ENCODE results near the gene OGFR. TPM values are rescaled to one million over a fixed set of nuclear protein-coding genes. Genes with fewer than 3 reads are reported as not detected.

The OGFR gene
- polyA plus RNA-seq, 1 donor from 2014 or later: 79.6 TPM

GRCh38 chr20:62799036-62799435 lies 5.6 kb upstream of the OGFR start:
- Mint-ChIP-seq H3K4me1 (peaks cover 9 to 14% (median 12%) of the 10 kb centered on the region in 3 donors), H3K36me3 (peaks cover 5% of the 10 kb centered on the region), H3K4me3 (peak overlapping the region in 1 of 4 donors; percentile 90), H3K27me3 (no peaks in the 10 kb centered on the region), H3K9me3 (no peaks in the 10 kb centered on the region), H3K27ac (peak overlapping the region in 1 of 3 donors; percentile 67)

GRCh38 chr20:62799459-62799858 lies 5.2 kb upstream of the OGFR start:
- Mint-ChIP-seq H3K9me3 (no peaks in the 10 kb centered on the region), H3K27ac (peak overlapping the region in 1 of 3 donors; percentile 75), H3K4me3 (peak overlapping the region in 1 of 4 donors; percentile 90), H3K36me3 (peaks cover 5% of the 10 kb centered on the region), H3K4me1 (peaks cover 9 to 17% (median 13%) of the 10 kb centered on the region in 3 donors), H3K27me3 (no peaks in the 10 kb centered on the region)

GRCh38 chr20:62799873-62800272 lies 4.8 kb upstream of the OGFR start:
- Mint-ChIP-seq H3K4me1 (peaks cover 9 to 17% (median 13%) of the 10 kb centered on the region in 3 donors), H3K27ac (peak overlapping the region in 1 of 3 donors; percentile 75), H3K9me3 (no peaks in the 10 kb centered on the region), H3K36me3 (peaks cover 5% of the 10 kb centered on the region), H3K4me3 (peak overlapping the region in 2 of 4 donors; percentile 30 to 90), H3K27me3 (no peaks in the 10 kb centered on the region)

- no peaks in the 10 kb centered on the region for H3K27me3 Mint-ChIP-seq
- H3K36me3 Mint-ChIP-seq: peaks cover 5% of the 10 kb centered on the region
- H3K9me3 Mint-ChIP-seq: no peaks in the 10 kb centered on the region
- peaks cover 9 to 17% (median 13%) of the 10 kb centered on the region in 3 donors for H3K4me1 Mint-ChIP-seq
- H3K27ac Mint-ChIP-seq: peak overlapping the region in 1 of 3 donors; percentile 75
- peak overlapping the region in 1 of 4 donors; percentile 90 for H3K4me3 Mint-ChIP-seq
Observed at GRCh38 chr20:62800314-62801259, 4.0 kb upstream of the OGFR start.

GRCh38 chr20:62801284-62802010 lies 3.2 kb upstream of the OGFR start:
- Mint-ChIP-seq H3K36me3 (peaks cover 5% of the 10 kb centered on the region), H3K27ac (peak overlapping the region in 1 of 3 donors; percentile 88), H3K4me1 (peaks cover 10 to 17% (median 11%) of the 10 kb centered on the region in 3 donors), H3K4me3 (peak overlapping the region in 2 of 4 donors; percentile 48 to 97), H3K9me3 (no peaks in the 10 kb centered on the region), H3K27me3 (no peaks in the 10 kb centered on the region)

- H3K9me3 Mint-ChIP-seq: no peaks in the 10 kb centered on the region
- peaks cover 5% of the 10 kb centered on the region for H3K36me3 Mint-ChIP-seq
- peaks cover 11 to 20% (median 13%) of the 10 kb centered on the region in 3 donors for H3K4me1 Mint-ChIP-seq
- H3K4me3 Mint-ChIP-seq: peak overlapping the region in 3 of 4 donors; percentile 41 to 97 (median 48)
- no peaks in the 10 kb centered on the region for H3K27me3 Mint-ChIP-seq
- H3K27ac Mint-ChIP-seq: peak overlapping the region in 1 of 3 donors; percentile 88
Observed at GRCh38 chr20:62802026-62802712, 2.5 kb upstream of the OGFR start.

- peaks cover 12 to 24% (median 18%) of the 10 kb centered on the region in 3 donors for H3K4me1 Mint-ChIP-seq
Observed at GRCh38 chr20:62804021-62804626, 511 bp upstream of the OGFR start.

GRCh38 chr20:62805155-62805710 lies 598 bp downstream of the OGFR start:
- H3K27ac Mint-ChIP-seq: peak overlapping the region; percentile 74 to 98 (median 80)
- H3K4me3 Mint-ChIP-seq: peak overlapping the region; percentile 79 to 97 (median 86)
- no peaks in the 10 kb centered on the region for H3K27me3 Mint-ChIP-seq
- no peaks in the 10 kb centered on the region for H3K9me3 Mint-ChIP-seq
- H3K4me1 Mint-ChIP-seq: peaks cover 12 to 24% (median 18%) of the 10 kb centered on the region in 3 donors
- H3K36me3 Mint-ChIP-seq: peaks cover 4% of the 10 kb centered on the region

More at GRCh38 chr20:62804021-62804626, 511 bp upstream of the OGFR start:
- peaks cover 4% of the 10 kb centered on the region for H3K36me3 Mint-ChIP-seq
- no peaks in the 10 kb centered on the region for H3K9me3 Mint-ChIP-seq
- H3K27ac Mint-ChIP-seq: peak overlapping the region; percentile 96 to 98 (median 97)
- no peaks in the 10 kb centered on the region for H3K27me3 Mint-ChIP-seq
- peak overlapping the region; percentile 90 to 100 (median 98) for H3K4me3 Mint-ChIP-seq

- H3K27ac Mint-ChIP-seq: peak overlapping the region; percentile 71 to 80 (median 74)
- no peaks in the 10 kb centered on the region for H3K27me3 Mint-ChIP-seq
- H3K9me3 Mint-ChIP-seq: no peaks in the 10 kb centered on the region
- peak overlapping the region; percentile 76 to 90 (median 85) for H3K4me3 Mint-ChIP-seq
- H3K4me1 Mint-ChIP-seq: peaks cover 12 to 24% (median 18%) of the 10 kb centered on the region in 3 donors
- H3K36me3 Mint-ChIP-seq: peaks cover 4% of the 10 kb centered on the region
Observed at GRCh38 chr20:62805711-62806382, 1.2 kb downstream of the OGFR start.

GRCh38 chr20:62806383-62807050 lies 1.9 kb downstream of the OGFR start:
- Mint-ChIP-seq H3K27me3 (no peaks in the 10 kb centered on the region), H3K27ac (peak overlapping the region; percentile 67 to 74 (median 71)), H3K4me3 (peak overlapping the region; percentile 76 to 90 (median 85)), H3K4me1 (peaks cover 12 to 24% (median 16%) of the 10 kb centered on the region in 3 donors), H3K9me3 (no peaks in the 10 kb centered on the region), H3K36me3 (peaks cover 4% of the 10 kb centered on the region)

GRCh38 chr20:62807444-62808210 lies 3.0 kb downstream of the OGFR start:
- Mint-ChIP-seq H3K27me3 (no peaks in the 10 kb centered on the region), H3K36me3 (peaks cover 4% of the 10 kb centered on the region), H3K9me3 (no peaks in the 10 kb centered on the region), H3K27ac (peak overlapping the region in 2 of 3 donors; percentile 89 to 93), H3K4me3 (peak overlapping the region in 2 of 4 donors; percentile 72 to 89), H3K4me1 (peaks cover 12 to 24% (median 16%) of the 10 kb centered on the region in 3 donors)

- Mint-ChIP-seq H3K4me1 (peaks cover 12 to 24% (median 16%) of the 10 kb centered on the region in 3 donors), H3K27me3 (no peaks in the 10 kb centered on the region), H3K27ac (peak overlapping the region in 2 of 3 donors; percentile 89 to 93), H3K4me3 (peak overlapping the region; percentile 63 to 75 (median 68)), H3K9me3 (no peaks in the 10 kb centered on the region), H3K36me3 (peaks cover 4% of the 10 kb centered on the region)
Observed at GRCh38 chr20:62808211-62808865, 3.7 kb downstream of the OGFR start.

Data from IgD-negative memory B cell (primary cell).